K562 (cell line): Measurements from ENCODE around the gene TECPR2. TPM values are rescaled to one million over a fixed set of nuclear protein-coding genes. Genes with fewer than 3 reads are reported as not detected.

Experiments
- ATF7 ChIP-seq: fragments of 450-650 bp; IDR thresholded peaks from 2 replicates; pipeline ENCODE4 v1.7.1; 2014; ENCODE audit warnings: mild to moderate bottlenecking, moderate library complexity
- DDX20 ChIP-seq: fragments of 450-650 bp; IDR thresholded peaks from 2 replicates; pipeline ENCODE4 v1.6.1; 2016; ENCODE audit warnings: missing genetic modification characterization, low read depth, mild to moderate bottlenecking, missing compliant biosample characterization, moderate library complexity
- FOXK2 ChIP-seq, 2 experiments: fragments of 450-650 bp; IDR thresholded peaks in 1 of 2; conservative IDR thresholded peaks in 1 of 2; 2 replicates each; pipeline ENCODE4 v1.6.1; 2016; ENCODE audit warnings: low read depth in 2 of 2, mild to moderate bottlenecking in 1 of 2
- JUND ChIP-seq, 2 experiments: IDR thresholded peaks; 2 replicates in 1 of 2; 3 replicates in 1 of 2; pipeline ENCODE4 v1.6.1; 2011; ENCODE audit warnings: borderline replicate concordance in 2 of 2, low read depth in 2 of 2, low read length in 2 of 2, improper control_type of control experiment in 1 of 2, missing biosample characterization in 1 of 2, missing genetic modification characterization in 1 of 2, missing genetic modification reagents in 1 of 2
- KAT7 ChIP-seq: sonication (generic); formaldehyde crosslinking; IDR thresholded peaks from 2 replicates; pipeline ENCODE4 v1.8.0; 2022; ENCODE audit warnings: missing genetic modification reagents, mild to moderate bottlenecking, borderline replicate concordance
- L3MBTL2 ChIP-seq: fragments of 450-650 bp; IDR thresholded peaks from 2 replicates; pipeline ENCODE4 v1.6.1; 2016; ENCODE audit warnings: mild to moderate bottlenecking, moderate library complexity
- MYBL2 ChIP-seq, 2 experiments: fragments of 450-650 bp in 1 of 2; sonication (generic) in 1 of 2; formaldehyde crosslinking in 1 of 2; IDR thresholded peaks; 2 replicates each; pipeline versions ENCODE4 v1.6.1 to v1.8.1; 2017 to 2022; ENCODE audit warnings: borderline replicate concordance in 1 of 2, inconsistent platforms in 1 of 2, low read depth in 1 of 2, mild to moderate bottlenecking in 1 of 2, missing genetic modification reagents in 1 of 2, moderate library complexity in 1 of 2
- NR1H2 ChIP-seq: sonication (generic); formaldehyde crosslinking; IDR thresholded peaks from 2 replicates; pipeline ENCODE4 v1.4.0; 2020; ENCODE audit warnings: mild to moderate bottlenecking, missing genetic modification reagents
- PKNOX1 ChIP-seq: fragments of 450-650 bp; IDR thresholded peaks from 2 replicates; pipeline ENCODE4 v1.6.1; 2016
- POLR2A ChIP-seq: fragments of 450-650 bp; conservative IDR thresholded peaks from 2 replicates; pipeline ENCODE4 v1.6.1; 2016
- POLR2H ChIP-seq: IDR thresholded peaks from 2 replicates; pipeline ENCODE4 v1.6.1; 2016; ENCODE audit warnings: missing genetic modification characterization, low read depth, mild to moderate bottlenecking, control low read depth, missing compliant biosample characterization, moderate library complexity
- RFX1 ChIP-seq: fragments of 450-650 bp; IDR thresholded peaks from 2 replicates; pipeline ENCODE4 v1.6.1; 2016; ENCODE audit warnings: mild to moderate bottlenecking, moderate library complexity
- SP1 ChIP-seq: sonication (generic); formaldehyde crosslinking; IDR thresholded peaks from 2 replicates; pipeline ENCODE4 v1.8.1; 2022; ENCODE audit warnings: mild to moderate bottlenecking, missing genetic modification reagents
- THRAP3 ChIP-seq: fragments of 450-650 bp; IDR thresholded peaks from 2 replicates; pipeline ENCODE4 v1.6.1; 2016; ENCODE audit warnings: mild to moderate bottlenecking, inconsistent platforms, borderline replicate concordance
- XRCC3 ChIP-seq: fragments of 450-650 bp; IDR thresholded peaks from 2 replicates; pipeline ENCODE4 v1.6.1; 2017; ENCODE audit warnings: mild to moderate bottlenecking, moderate library complexity
- ZBTB11 ChIP-seq, 3 experiments: fragments of 200-800 bp in 1 of 3; fragments of 250-450 bp in 1 of 3; fragments of 450-650 bp in 1 of 3; sonication (Bioruptor Pico) in 1 of 3; sonication (Bioruptor generic) in 1 of 3; formaldehyde crosslinking in 1 of 3; IDR thresholded peaks; 2 replicates each; pipeline versions ENCODE4 v1.6.1 to v1.8.0; 2016 to 2022; ENCODE audit warnings: mild to moderate bottlenecking in 2 of 3, missing genetic modification characterization in 2 of 3, missing compliant biosample characterization in 1 of 3, moderate library complexity in 1 of 3
- ZNF184 ChIP-seq: sonication (generic); formaldehyde crosslinking; IDR thresholded peaks from 2 replicates; pipeline ENCODE4 v1.5.0; 2020; ENCODE audit warnings: missing genetic modification reagents
- ZNF24 ChIP-seq: fragments of 450-650 bp; IDR thresholded peaks from 2 replicates; pipeline ENCODE4 v1.6.1; 2016
- ZNF778 ChIP-seq: fragments of 450-650 bp; formaldehyde crosslinking; IDR thresholded peaks from 2 replicates; pipeline ENCODE4 v1.4.0; 2020; ENCODE audit warnings: mild to moderate bottlenecking, moderate library complexity
- polyA plus RNA-seq, 8 experiments: library from polyadenylated mRNA; depleted of rRNA in 4 of 8; stranded (reverse) in 5 of 8; unstranded in 3 of 8; fragments of >200 nt; fragmentation: Nextera tagmentation in 2 of 8; fragmentation: Illumina TruSeq in 1 of 8; extraction: Ambion mirVana in 2 of 8; extraction: Trizol in 1 of 8; gene quantifications; 2 replicates each; pipeline versions ENCODE4 v1.2.1 to v1.2.3, GENCODE V29; 2011 to 2014; ENCODE audit warnings: inconsistent platforms in 1 of 8, missing spikeins in 1 of 8
- total RNA-seq, 7 experiments: library from RNA; depleted of rRNA in 6 of 7; stranded (reverse); fragments of >200 nt in 6 of 7; fragmentation: Illumina TruSeq in 2 of 7; extraction: Trizol in 2 of 7; gene quantifications; 2 replicates each; pipeline versions ENCODE4 v1.2.1 to v1.2.3, GENCODE V29; 2011 to 2021; ENCODE audit warnings: low replicate concordance in 1 of 7
- TF ChIP-seq, protein P1 (sequence below): fragments of 250-450 bp; sonication (Bioruptor Pico); IDR thresholded peaks from 2 replicates; pipeline ENCODE4 v1.5.0; 2022; ENCODE audit warnings: mild to moderate bottlenecking

TECPR2 gene
- total and polyA plus RNA-seq, 9 of the 15 experiments (the other 6 are each of a cell fraction or from before 2014, with no cell fraction given) = 0.04 to 3.0 (median 0.83) TPM

DNA sequence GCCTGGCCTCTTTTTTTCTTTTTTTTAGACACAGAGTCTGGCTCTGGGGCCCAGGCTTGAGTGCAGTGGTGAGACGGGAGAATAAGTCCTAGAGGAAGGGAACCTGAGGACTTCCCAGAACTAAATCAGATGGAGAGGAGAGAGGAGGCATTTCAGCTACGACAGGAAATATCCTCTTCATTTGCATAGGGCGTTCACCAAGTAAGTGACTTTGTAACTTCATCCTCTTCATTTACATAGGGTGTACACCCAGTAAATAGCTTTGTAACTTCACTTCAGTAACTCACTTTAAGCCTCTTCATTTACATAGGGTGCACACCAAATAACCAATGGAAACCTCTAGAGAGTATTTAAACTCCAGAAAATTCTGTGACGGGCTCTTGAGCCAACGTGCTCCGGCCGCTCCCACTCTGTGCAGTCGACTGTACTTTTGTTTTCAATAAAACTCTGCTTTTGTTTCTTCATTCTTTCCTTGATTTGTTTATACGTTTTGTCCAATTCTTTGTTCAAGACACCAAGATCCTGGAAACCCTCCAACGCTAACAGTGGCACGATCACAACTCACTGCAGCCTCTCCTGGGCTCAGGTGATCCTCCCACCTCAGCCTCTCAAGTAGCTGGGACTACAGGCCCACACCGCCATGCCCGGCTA is 168.2 kb downstream of the TECPR2 start (continued):
- peak; percentile 72 for TF ChIP-seq MYBL2 (IDR thresholded peaks at IDR 0.05; ENCODE audit: low read depth)
- no peak for TF ChIP-seq MYBL2 (CRISPR knock-in tag; IDR thresholded peaks at IDR 0.05; ENCODE audit: borderline replicate concordance)
- TF ChIP-seq ZNF24 = 0 out of 2 replicates have a peak, but pooled peaks have one; percentile 31
- TF ChIP-seq, protein P1, sequence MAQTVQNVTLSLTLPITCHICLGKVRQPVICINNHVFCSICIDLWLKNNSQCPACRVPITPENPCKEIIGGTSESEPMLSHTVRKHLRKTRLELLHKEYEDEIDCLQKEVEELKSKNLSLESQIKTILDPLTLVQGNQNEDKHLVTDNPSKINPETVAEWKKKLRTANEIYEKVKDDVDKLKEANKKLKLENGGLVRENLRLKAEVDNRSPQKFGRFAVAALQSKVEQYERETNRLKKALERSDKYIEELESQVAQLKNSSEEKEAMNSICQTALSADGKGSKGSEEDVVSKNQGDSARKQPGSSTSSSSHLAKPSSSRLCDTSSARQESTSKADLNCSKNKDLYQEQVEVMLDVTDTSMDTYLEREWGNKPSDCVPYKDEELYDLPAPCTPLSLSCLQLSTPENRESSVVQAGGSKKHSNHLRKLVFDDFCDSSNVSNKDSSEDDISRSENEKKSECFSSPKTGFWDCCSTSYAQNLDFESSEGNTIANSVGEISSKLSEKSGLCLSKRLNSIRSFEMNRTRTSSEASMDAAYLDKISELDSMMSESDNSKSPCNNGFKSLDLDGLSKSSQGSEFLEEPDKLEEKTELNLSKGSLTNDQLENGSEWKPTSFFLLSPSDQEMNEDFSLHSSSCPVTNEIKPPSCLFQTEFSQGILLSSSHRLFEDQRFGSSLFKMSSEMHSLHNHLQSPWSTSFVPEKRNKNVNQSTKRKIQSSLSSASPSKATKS (CRISPR knock-in tag) = no peak
- TF ChIP-seq ATF7 = peak; percentile 22; the same call in 1 of the 2 replicates
- no peak for TF ChIP-seq ZNF778
- TF ChIP-seq POLR2A = peak; percentile 59
- no peak for TF ChIP-seq DDX20 (tag)
- no peak for TF ChIP-seq NR1H2 (CRISPR knock-in tag)
- TF ChIP-seq RFX1 = peak; percentile 25; the same call in 1 of the 2 replicates
- TF ChIP-seq ZBTB11 (CRISPR knock-in tag; IDR thresholded peaks at IDR 0.05) = 0 out of 6 replicates have a peak, but pooled peaks of 1 of the 3 experiments have one; percentile 25
- no peak for TF ChIP-seq ZNF184
- TF ChIP-seq FOXK2 (conservative IDR thresholded peaks at IDR 0.05 in 1 of 2, IDR thresholded peaks at IDR 0.05 in 1 of 2; ENCODE audit: low read depth in 2 of 2) = peak; percentile 37 to 64; a peak in 1 of 4 replicates
- no peak for TF ChIP-seq XRCC3
- 0 out of 2 replicates have a peak, but pooled peaks have one; percentile 20 for TF ChIP-seq PKNOX1
- no peak for TF ChIP-seq JUND (IDR thresholded peaks at IDR 0.05; ENCODE audit: borderline replicate concordance, low read depth, low read length)
- no peak for TF ChIP-seq JUND (tag; IDR thresholded peaks at IDR 0.05; ENCODE audit: borderline replicate concordance, low read depth, low read length)
- TF ChIP-seq KAT7 (CRISPR knock-in tag) = no peak
- 0 out of 2 replicates have a peak, but pooled peaks have one; percentile 34 for TF ChIP-seq L3MBTL2
- TF ChIP-seq THRAP3 = no peak
- TF ChIP-seq POLR2H (tag) = peak; percentile 29; the same call in 1 of the 2 replicates
- no peak for TF ChIP-seq SP1 (CRISPR knock-in tag)
